Choroid plexus epithelial cell (primary cell): ENCODE results near the gene PIGX.

Experiments
- DNase-seq: peaks from one replicate; pipeline ENCODE4 v3.0.0-alpha.2; 2010; ENCODE audit warnings: low read depth
- H3K4me3 ChIP-seq: 2 replicates; pipeline ENCODE4 v1.5.1; 2011; ENCODE audit warnings: low read depth, mild to moderate bottlenecking, control low read depth, low read length, moderate library complexity
- TF ChIP-seq, protein P1 (sequence below): conservative IDR thresholded peaks from 2 replicates; pipeline ENCODE4 v1.5.1; 2011; ENCODE audit warnings: low read depth, mild to moderate bottlenecking, control low read depth, inconsistent platforms, low read length, moderate library complexity

PIGX gene

DNA sequence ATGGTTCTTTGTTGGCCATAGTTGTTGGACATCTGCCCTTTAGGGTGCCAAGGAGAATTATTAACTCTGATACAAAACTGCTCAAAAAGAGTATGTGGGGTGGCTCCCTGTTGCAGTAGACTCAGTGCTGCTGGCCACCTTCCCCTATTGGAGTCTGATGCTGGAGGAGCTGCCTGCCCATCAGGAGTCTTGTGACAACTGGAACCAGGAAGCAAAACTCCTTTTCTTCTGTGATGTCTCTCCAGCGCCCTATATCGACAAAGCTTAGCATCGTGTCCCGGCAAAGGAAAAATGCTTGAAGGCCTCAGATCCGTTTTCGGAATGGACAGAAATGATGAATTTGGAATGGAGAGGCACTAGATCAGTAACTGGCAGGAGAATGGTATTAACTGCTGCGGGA, 51.0 kb downstream of the PIGX start:
- H3K4me3 ChIP-seq, result no peak overlapping the region
- no peak for DNase-seq
- TF ChIP-seq, protein P1, sequence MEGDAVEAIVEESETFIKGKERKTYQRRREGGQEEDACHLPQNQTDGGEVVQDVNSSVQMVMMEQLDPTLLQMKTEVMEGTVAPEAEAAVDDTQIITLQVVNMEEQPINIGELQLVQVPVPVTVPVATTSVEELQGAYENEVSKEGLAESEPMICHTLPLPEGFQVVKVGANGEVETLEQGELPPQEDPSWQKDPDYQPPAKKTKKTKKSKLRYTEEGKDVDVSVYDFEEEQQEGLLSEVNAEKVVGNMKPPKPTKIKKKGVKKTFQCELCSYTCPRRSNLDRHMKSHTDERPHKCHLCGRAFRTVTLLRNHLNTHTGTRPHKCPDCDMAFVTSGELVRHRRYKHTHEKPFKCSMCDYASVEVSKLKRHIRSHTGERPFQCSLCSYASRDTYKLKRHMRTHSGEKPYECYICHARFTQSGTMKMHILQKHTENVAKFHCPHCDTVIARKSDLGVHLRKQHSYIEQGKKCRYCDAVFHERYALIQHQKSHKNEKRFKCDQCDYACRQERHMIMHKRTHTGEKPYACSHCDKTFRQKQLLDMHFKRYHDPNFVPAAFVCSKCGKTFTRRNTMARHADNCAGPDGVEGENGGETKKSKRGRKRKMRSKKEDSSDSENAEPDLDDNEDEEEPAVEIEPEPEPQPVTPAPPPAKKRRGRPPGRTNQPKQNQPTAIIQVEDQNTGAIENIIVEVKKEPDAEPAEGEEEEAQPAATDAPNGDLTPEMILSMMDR, result no peak

DNA sequence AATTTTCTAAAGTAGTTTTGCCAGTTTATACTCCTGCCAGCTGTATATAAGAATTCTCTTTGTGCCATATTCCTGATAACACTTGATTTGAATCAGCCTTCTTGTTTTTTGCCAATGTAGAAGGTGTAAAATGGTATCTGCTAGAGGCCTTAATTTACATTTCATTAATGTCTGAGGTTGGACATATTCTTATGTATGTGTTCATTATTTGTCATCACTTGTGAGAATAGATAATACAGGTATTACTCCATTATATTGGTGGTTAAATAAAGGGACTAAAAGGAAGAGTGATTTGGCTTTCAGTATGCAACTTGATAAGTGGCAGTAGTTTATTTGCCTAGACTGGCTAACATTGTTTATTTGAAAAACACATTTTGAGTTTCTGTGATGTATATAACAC, 53.3 kb downstream of the PIGX start:
- DNase-seq, result no peak
- no peak overlapping the region for H3K4me3 ChIP-seq
- TF ChIP-seq, protein P1, result no peak

DNA sequence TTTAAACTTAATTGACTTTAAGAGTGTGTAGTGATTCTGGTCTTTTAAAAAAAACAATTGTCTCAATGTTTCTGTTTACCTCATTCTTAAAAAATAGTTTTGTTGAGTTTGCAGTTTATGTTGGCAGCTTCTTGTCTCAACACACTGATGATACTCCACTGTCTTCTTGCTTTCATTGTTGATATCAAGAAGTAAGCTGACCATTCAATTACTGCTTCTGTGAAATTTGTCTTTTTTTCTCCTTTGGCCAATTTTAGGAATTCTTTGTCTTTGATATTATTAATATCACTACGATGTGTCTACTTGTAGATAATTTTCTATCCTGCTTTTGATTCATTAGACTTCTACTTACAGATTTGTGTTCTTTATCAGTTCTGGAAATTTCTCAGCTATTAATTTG, 58.9 kb downstream of the PIGX start:
- TF ChIP-seq, protein P1, result no peak
- no peak for DNase-seq

DNA sequence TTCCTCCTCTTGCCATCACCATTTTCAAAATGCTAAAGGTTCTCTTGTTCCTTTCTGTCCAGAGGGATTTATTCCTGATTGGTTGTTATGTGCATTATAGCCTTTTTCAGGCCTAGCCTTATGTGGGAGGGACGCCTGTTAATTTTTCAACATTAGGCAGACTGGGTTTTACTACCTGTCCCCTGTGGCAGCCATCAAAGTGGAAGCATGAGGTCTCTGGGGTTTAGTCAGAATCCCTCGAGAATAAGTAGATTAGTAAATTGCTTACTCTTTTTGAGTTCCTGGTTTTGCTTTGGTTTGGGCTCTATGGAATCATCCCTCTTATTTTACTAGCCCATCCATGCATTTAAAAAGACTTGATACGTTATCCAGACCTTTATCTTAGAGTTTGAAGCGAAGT, 59.9 kb downstream of the PIGX start:
- no peak overlapping the region for H3K4me3 ChIP-seq
- DNase-seq, result no peak
- TF ChIP-seq, protein P1, result no peak

More for the DNA sequence above, 58.9 kb downstream of the PIGX start:
- no peak overlapping the region for H3K4me3 ChIP-seq

DNA sequence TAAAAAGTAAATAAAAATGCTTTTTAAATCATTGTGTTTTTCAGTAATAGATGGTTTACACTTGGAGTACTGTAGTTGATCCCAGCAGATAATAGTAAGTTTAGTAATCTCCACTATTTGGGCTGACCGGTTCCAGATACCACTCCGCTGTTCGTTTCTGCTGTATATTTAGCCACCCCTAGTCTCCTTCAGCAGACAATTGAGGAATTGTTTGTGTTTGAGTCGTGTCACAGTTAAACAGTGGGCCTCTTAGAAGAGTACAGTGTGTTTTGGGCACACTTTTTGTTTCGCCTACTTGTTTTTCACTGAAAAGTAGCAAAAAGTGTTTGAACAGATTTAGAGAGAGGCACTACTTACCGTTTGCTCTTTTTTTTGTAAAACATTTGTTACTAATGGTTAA, 60.7 kb downstream of the PIGX start:
- TF ChIP-seq, protein P1, result no peak
- no peak overlapping the region for H3K4me3 ChIP-seq
- no peak for DNase-seq

DNA sequence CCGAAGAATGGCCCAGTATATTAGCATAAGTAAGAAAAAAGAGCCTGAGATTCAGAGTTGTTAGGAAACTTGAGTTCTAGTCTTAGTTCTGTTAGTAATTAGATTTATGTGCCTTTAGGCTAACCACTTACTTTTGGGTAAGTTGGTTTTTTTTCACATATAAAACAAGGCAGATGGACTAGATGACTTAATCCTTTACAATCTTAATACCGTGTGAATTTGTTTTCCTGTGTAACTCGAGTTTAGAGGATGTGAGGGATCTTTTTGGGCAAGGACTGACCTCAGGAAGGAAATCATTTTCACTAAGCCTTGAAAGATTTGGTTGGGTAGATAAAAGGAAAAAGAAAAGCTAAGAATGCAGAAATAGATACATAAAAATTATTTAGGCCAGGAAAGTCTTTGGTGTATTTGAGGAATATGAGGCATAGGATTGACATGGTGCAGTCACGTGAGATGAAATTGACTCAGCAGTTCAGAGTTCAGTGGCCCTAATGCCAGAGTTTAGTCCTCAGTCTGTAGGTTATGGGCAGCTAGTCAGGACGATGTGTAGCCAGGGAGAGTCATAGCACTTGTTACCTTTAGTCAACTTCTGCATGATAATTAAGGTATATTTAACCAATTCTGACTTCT, 62.1 kb downstream of the PIGX start:
- no peak overlapping the region for H3K4me3 ChIP-seq
- TF ChIP-seq, protein P1, result no peak
- DNase-seq, result peak; percentile 33

DNA sequence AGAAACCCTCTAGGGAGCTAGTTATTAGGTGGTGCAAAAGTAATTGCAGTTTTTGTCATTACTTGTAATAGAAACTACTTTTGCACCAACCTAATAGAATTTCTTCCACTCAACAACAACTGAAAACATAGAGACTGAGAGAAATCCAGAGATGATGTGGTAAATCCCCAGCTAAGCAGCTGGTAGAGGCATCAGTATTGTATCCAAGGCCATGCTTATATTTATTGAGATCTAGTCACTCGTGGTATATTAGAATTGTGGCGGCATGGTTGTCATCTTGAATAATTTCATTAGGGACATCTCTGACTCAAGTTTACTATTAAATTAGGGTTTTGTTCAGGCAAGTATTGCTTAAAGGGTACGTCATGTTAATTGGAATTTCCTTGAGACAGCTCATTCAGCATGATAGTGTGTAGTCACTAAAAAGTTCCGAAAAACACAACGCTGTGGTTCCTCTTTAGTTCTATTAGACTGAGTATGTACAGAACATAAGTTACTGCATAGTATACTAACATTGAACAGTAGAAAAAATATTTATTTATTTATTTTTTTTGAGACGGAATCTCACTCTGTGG, 62.8 kb downstream of the PIGX start:
- TF ChIP-seq, protein P1, result no peak
- no peak overlapping the region for H3K4me3 ChIP-seq
- peak; percentile 32 for DNase-seq
